Tibial artery (tissue), 4 donors: Measurements from ENCODE around the gene RTKN2.

Source experiments
- DNase-seq, 2 donors: peaks; one replicate each; pipeline ENCODE4 v3.0.0-alpha.2; 2019
- H3K27ac ChIP-seq, 2 donors: fragments of 200-600 bp; sonication (generic) in 1 of 2; 1 replicate in 1 of 2; 2 replicates in 1 of 2; pipeline ENCODE4 v1.5.1; 2018 to 2019; ENCODE audit warnings: mild to moderate bottlenecking in 1 of 2
- H3K27me3 ChIP-seq, 2 donors: fragments of 200-600 bp; sonication (generic) in 1 of 2; one replicate each; pipeline versions ENCODE4 v1.5.1 to v1.6.0; 2016 to 2019
- H3K36me3 ChIP-seq, 3 donors: fragments of 200-600 bp; sonication (generic) in 2 of 3; one replicate each; pipeline ENCODE4 v1.5.1; 2016 to 2019; ENCODE audit warnings: mild to moderate bottlenecking in 2 of 3
- H3K4me1 ChIP-seq, 4 donors: fragments of 200-600 bp; sonication (generic) in 2 of 4; 1 replicate in 3 of 4; 2 replicates in 1 of 4; pipeline ENCODE4 v1.5.1; 2016 to 2019
- H3K4me3 ChIP-seq, 2 donors: fragments of 200-600 bp; sonication (generic) in 1 of 2; 1 replicate in 1 of 2; 2 replicates in 1 of 2; pipeline ENCODE4 v1.5.1; 2018 to 2019; ENCODE audit warnings: mild to moderate bottlenecking in 2 of 2
- H3K9me3 ChIP-seq, 3 donors: fragments of 200-600 bp; sonication (generic) in 1 of 3; one replicate each; pipeline ENCODE4 v1.5.1; 2016 to 2019
- CTCF ChIP-seq, 2 experiments: fragments of 200-600 bp in 1 of 2; fragments of 450-650 bp in 1 of 2; IDR thresholded peaks; one replicate each; pipeline ENCODE4 v1.5.1; 2017 to 2019; ENCODE audit warnings: antibody characterized with exemption in 2 of 2, mild to moderate bottlenecking in 1 of 2, moderate library complexity in 1 of 2
- intact Hi-C: fragments of 100-400 bp; cut with DNase I; formaldehyde crosslinking; loops from one replicate; pipeline ENCODE4 v1.15.0; 2023; ENCODE audit warnings: low total_unique reads

RTKN2 gene

GRCh38 chr10:62148155-62148554 is 120.5 kb downstream of the RTKN2 start:
- H3K27ac ChIP-seq, result no peak overlapping the region
- no peak overlapping the region for H3K4me3 ChIP-seq

GRCh38 chr10:62147425-62147824 is 121.2 kb downstream of the RTKN2 start:
- no peak for TF ChIP-seq CTCF (IDR thresholded peaks at IDR 0.05)
- H3K4me3 ChIP-seq, result no peak overlapping the region
- no peak for DNase-seq
- no peaks in the 10 kb centered on the region for H3K36me3 ChIP-seq
- intact Hi-C loops, result no loop called here
- no peak overlapping the region for H3K27ac ChIP-seq
- H3K4me1 ChIP-seq, result peaks cover 0 to 5% (median 0%) of the 10 kb centered on the region in 4 donors
- no peaks in the 10 kb centered on the region for H3K27me3 ChIP-seq
- H3K9me3 ChIP-seq, result no peaks in the 10 kb centered on the region

More at GRCh38 chr10:62148155-62148554, 120.5 kb downstream of the RTKN2 start:
- no peak for DNase-seq
- TF ChIP-seq CTCF (IDR thresholded peaks at IDR 0.05), result no peak
- Histone ChIP-seq H3K9me3 (no peaks in the 10 kb centered on the region), H3K36me3 (no peaks in the 10 kb centered on the region), H3K4me1 (peaks cover 0 to 5% (median 0%) of the 10 kb centered on the region in 4 donors), H3K27me3 (no peaks in the 10 kb centered on the region)
- intact Hi-C loops, result no loop called here

GRCh38 chr10:62136931-62137330 is 131.7 kb downstream of the RTKN2 start:
- H3K27me3 ChIP-seq, result no peaks in the 10 kb centered on the region

GRCh38 chr10:62133618-62134017 is 135.0 kb downstream of the RTKN2 start:
- no peak overlapping the region for H3K4me3 ChIP-seq
- H3K27ac ChIP-seq, result no peak overlapping the region
- H3K36me3 ChIP-seq, result no peaks in the 10 kb centered on the region
- no peak for TF ChIP-seq CTCF (IDR thresholded peaks at IDR 0.05)
- no peak for DNase-seq
- no peaks in the 10 kb centered on the region for H3K9me3 ChIP-seq
- H3K4me1 ChIP-seq, result peaks cover 0 to 13% (median 2%) of the 10 kb centered on the region in 4 donors
- intact Hi-C loops, result no loop called here
- no peaks in the 10 kb centered on the region for H3K27me3 ChIP-seq

More at GRCh38 chr10:62136931-62137330, 131.7 kb downstream of the RTKN2 start:
- intact Hi-C loops, result no loop called here
- Histone ChIP-seq H3K4me3 (no peak overlapping the region), H3K9me3 (no peaks in the 10 kb centered on the region), H3K4me1 (no peaks in the 10 kb centered on the region), H3K27ac (no peak overlapping the region), H3K36me3 (no peaks in the 10 kb centered on the region)
- DNase-seq, result no peak
- no peak for TF ChIP-seq CTCF (IDR thresholded peaks at IDR 0.05)
